OCI-LY3 (cell line): ENCODE results near the gene PIEZO2.
"Not testable (repeated sequence)": the region's sequence is repeated elsewhere in the genome, so short reads cannot be mapped to it uniquely, and the experiment has no call there.

ENCODE experiments used
- H2AFZ ChIP-seq: fragments of 200-600, 300-600 bp; shearing (Covaris generic); 2 replicates; pipeline ENCODE4 v1.6.0; 2014; ENCODE audit warnings: antibody characterized with exemption, low read depth, low read length
- H3K27ac ChIP-seq: fragments of 200-600, 300-600 bp; sonication (generic); 2 replicates; pipeline ENCODE4 v1.5.1; 2014; ENCODE audit warnings: mild to moderate bottlenecking, low read length, moderate library complexity, mixed read lengths
- H3K27me3 ChIP-seq: fragments of 200-600, 300-600 bp; sonication (generic); 2 replicates; pipeline ENCODE4 v1.6.1; 2014; ENCODE audit warnings: low read depth, low read length, mixed read lengths
- H3K36me3 ChIP-seq: fragments of 200-600, 300-600 bp; sonication (generic); replicated peaks from 2 replicates; pipeline ENCODE3; 2014; ENCODE audit warnings: low read depth, low read length, mixed read lengths
- H3K4me1 ChIP-seq: fragments of 300-600, 200-600 bp; sonication (generic); 2 replicates; pipeline ENCODE4 v1.6.1; 2014; ENCODE audit warnings: low read length, mixed read lengths
- H3K4me2 ChIP-seq: fragments of 200-600, 300-600 bp; sonication (generic); 2 replicates; pipeline ENCODE4 v1.6.1; 2014; ENCODE audit warnings: low read length, mixed read lengths
- H3K4me3 ChIP-seq: fragments of 300-600, 200-600 bp; sonication (generic); 2 replicates; pipeline ENCODE4 v1.5.1; 2014; ENCODE audit warnings: antibody characterized with exemption, mild to moderate bottlenecking, low read length, moderate library complexity
- H3K79me2 ChIP-seq: fragments of 300-600, 200-600 bp; shearing (Covaris generic); 2 replicates; pipeline ENCODE4 v1.6.1; 2014; ENCODE audit warnings: mild to moderate bottlenecking, low read length, mixed read lengths
- H3K9ac ChIP-seq: fragments of 300-600, 200-600 bp; shearing (Covaris generic); 2 replicates; pipeline ENCODE4 v1.6.0; 2014; ENCODE audit warnings: mild to moderate bottlenecking, low read length, moderate library complexity
- H3K9me3 ChIP-seq: fragments of 200-600, 300-600 bp; shearing (Covaris generic); 2 replicates; pipeline ENCODE4 v1.6.1; 2014; ENCODE audit warnings: low read length, mixed read lengths; ENCODE audit not compliant: insufficient read depth
- H4K20me1 ChIP-seq: fragments of 200-600, 300-600 bp; sonication (generic); 2 replicates; pipeline ENCODE4 v1.6.1; 2016; ENCODE audit warnings: low read length, mixed read lengths; ENCODE audit not compliant: insufficient read depth
- CTCF ChIP-seq: fragments of 200-600, 300-600 bp; sonication (generic); IDR thresholded peaks from 2 replicates; pipeline ENCODE4 v1.5.1; 2014; ENCODE audit warnings: antibody characterized with exemption, low read length, low read depth
- EZH2phosphoT487 ChIP-seq: fragments of 200-600 bp; shearing (Covaris generic); IDR thresholded peaks from 2 replicates; pipeline ENCODE4 v1.6.1; 2018; ENCODE audit warnings: antibody characterized with exemption, mixed run types, low read depth

PIEZO2 gene

GRCh38 chr18:10659594-10659993, 489.8 kb downstream of the PIEZO2 start:
- H3K4me2 ChIP-seq, result no peak overlapping the region
- no peaks in the 10 kb centered on the region for H4K20me1 ChIP-seq
- H3K9me3 ChIP-seq, result no peaks in the 10 kb centered on the region
- TF ChIP-seq CTCF (no peak), EZH2phosphoT487 (no peak)
- peaks cover 4% of the 10 kb centered on the region; the same call in 1 of the 2 replicates for H3K4me1 ChIP-seq
- H3K27ac ChIP-seq, result no peak overlapping the region
- no peaks in the 10 kb centered on the region for H3K36me3 ChIP-seq
- H3K4me3 ChIP-seq, result no peak overlapping the region
- H3K79me2 ChIP-seq, result no peaks in the 10 kb centered on the region
- H3K27me3 ChIP-seq, result 0 out of 2 replicates have a peak, but pooled peaks cover 4% of the 10 kb centered on the region
- no peak overlapping the region for H2AFZ ChIP-seq
- no peak overlapping the region for H3K9ac ChIP-seq

- no peaks in the 10 kb centered on the region for H3K79me2 ChIP-seq
- TF ChIP-seq EZH2phosphoT487, result no peak
- TF ChIP-seq CTCF, result no peak
Measured at GRCh38 chr18:10659000-10659399, 490.4 kb downstream of the PIEZO2 start.

GRCh38 chr18:10644003-10644402, 505.4 kb downstream of the PIEZO2 start:
- not testable (repeated sequence) for H3K9ac ChIP-seq, H3K27ac ChIP-seq, H3K4me3 ChIP-seq, H3K36me3 ChIP-seq, H4K20me1 ChIP-seq, H2AFZ ChIP-seq, H3K79me2 ChIP-seq, H3K4me2 ChIP-seq, H3K27me3 ChIP-seq, H3K4me1 ChIP-seq, H3K9me3 ChIP-seq

More at GRCh38 chr18:10659000-10659399, 490.4 kb downstream of the PIEZO2 start:
- Histone ChIP-seq H3K36me3 (no peaks in the 10 kb centered on the region), H3K9me3 (no peaks in the 10 kb centered on the region), H3K4me3 (no peak overlapping the region), H3K4me2 (no peak overlapping the region), H2AFZ (no peak overlapping the region), H3K27me3 (0 out of 2 replicates have a peak, but pooled peaks cover 4% of the 10 kb centered on the region), H3K9ac (no peak overlapping the region), H3K4me1 (peaks cover 4% of the 10 kb centered on the region; the same call in 1 of the 2 replicates), H4K20me1 (no peaks in the 10 kb centered on the region), H3K27ac (no peak overlapping the region)

- H3K4me2 ChIP-seq, H3K9ac ChIP-seq, H3K27me3 ChIP-seq, H2AFZ ChIP-seq, H4K20me1 ChIP-seq, H3K79me2 ChIP-seq, H3K4me3 ChIP-seq, H3K4me1 ChIP-seq, H3K36me3 ChIP-seq, H3K9me3 ChIP-seq, H3K27ac ChIP-seq: not testable (repeated sequence)
Measured at GRCh38 chr18:10642915-10643524, 506.3 kb downstream of the PIEZO2 start.

GRCh38 chr18:10638539-10638885, 510.9 kb downstream of the PIEZO2 start:
- not testable (repeated sequence) for H3K4me3 ChIP-seq, H3K9ac ChIP-seq, H3K36me3 ChIP-seq, H3K27me3 ChIP-seq, H2AFZ ChIP-seq, H3K79me2 ChIP-seq, H3K4me1 ChIP-seq, H3K9me3 ChIP-seq, H4K20me1 ChIP-seq, H3K27ac ChIP-seq, H3K4me2 ChIP-seq

GRCh38 chr18:10637858-10638538, 511.4 kb downstream of the PIEZO2 start:
- not testable (repeated sequence) for H2AFZ ChIP-seq, H3K4me1 ChIP-seq, H3K36me3 ChIP-seq, H3K9ac ChIP-seq, H3K79me2 ChIP-seq, H3K27me3 ChIP-seq, H4K20me1 ChIP-seq, H3K27ac ChIP-seq, H3K4me3 ChIP-seq, H3K9me3 ChIP-seq, H3K4me2 ChIP-seq

- not testable (repeated sequence) for H3K27ac ChIP-seq, H3K36me3 ChIP-seq, H3K9ac ChIP-seq, H3K4me1 ChIP-seq, H3K9me3 ChIP-seq, H3K27me3 ChIP-seq, H2AFZ ChIP-seq, H3K4me3 ChIP-seq, H3K79me2 ChIP-seq, H4K20me1 ChIP-seq
- peak overlapping the region; percentile 62 for H3K4me2 ChIP-seq
Measured at GRCh38 chr18:10629076-10629475, 520.3 kb downstream of the PIEZO2 start.

GRCh38 chr18:10626606-10627213, 522.7 kb downstream of the PIEZO2 start:
- H3K4me2 ChIP-seq, H3K27me3 ChIP-seq, H2AFZ ChIP-seq, H4K20me1 ChIP-seq, H3K27ac ChIP-seq, H3K4me3 ChIP-seq, H3K4me1 ChIP-seq, H3K9me3 ChIP-seq, H3K36me3 ChIP-seq, H3K79me2 ChIP-seq, H3K9ac ChIP-seq: not testable (repeated sequence)
